ENCODE measurements around the gene SFSWAP. TPM values are rescaled to one million over a fixed set of nuclear protein-coding genes. Genes with fewer than 3 reads are reported as not detected.

Gene SFSWAP
- total and polyA plus RNA-seq, 2 of the 8 experiments (the other 6 are each of a cell fraction or from before 2014, with no cell fraction given) = 36.5 to 49.5 TPM

GRCh38 chr12:131793243-131794022 lies 82.5 kb downstream of the SFSWAP start:
- Histone ChIP-seq H3K36me3 (ENCODE audit: control insufficient read depth in 2 of 4, insufficient read depth in 4 of 4, low read length in 3 of 4) (peaks cover 0 to 24% (median 15%) of the 10 kb centered on the region in 4 experiments; a peak in 6 of 8 replicates), H3K4me3 (ENCODE audit: extremely low read depth in 1 of 4, insufficient read depth in 2 of 4, low read depth in 3 of 4, low read length in 4 of 4) (no peak overlapping the region), H3K14ac (ENCODE audit: insufficient read length) (no peak overlapping the region), H4K8ac (ENCODE audit: extremely low read depth, insufficient read depth, low read length) (no peak overlapping the region; the same call in 1 of the 2 replicates), H3K79me1 (ENCODE audit: low read depth, low read length) (no peaks in the 10 kb centered on the region), H2AFZ (ENCODE audit: low read length) (no peak overlapping the region), H2BK15ac (ENCODE audit: low read length) (no peak overlapping the region), H4K5ac (ENCODE audit: insufficient read length, low read depth, low read length) (no peak overlapping the region), H2AK5ac (ENCODE audit: low read depth, low read length) (no peak overlapping the region), H3K56ac (replicated peaks; ENCODE audit: insufficient read length, low read depth, low read length) (no peak overlapping the region), H3K4me1 (replicated peaks in 1 of 4; ENCODE audit: control insufficient read depth in 3 of 4, insufficient read depth in 4 of 4, low read length in 3 of 4) (peaks cover 0 to 17% (median 12%) of the 10 kb centered on the region in 4 experiments; a peak in 6 of 7 replicates), H3K27ac (ENCODE audit: low read depth, low read length) (no peak overlapping the region), H3K23ac (ENCODE audit: insufficient read length) (no peak overlapping the region), H2BK20ac (ENCODE audit: low read length) (no peak overlapping the region), H3K9ac (replicated peaks in 1 of 4; ENCODE audit: extremely low read depth in 1 of 4, low read depth in 3 of 4, low read length in 3 of 4) (no peak overlapping the region), H3K27me3 (replicated peaks in 1 of 4; ENCODE audit: control insufficient read depth in 3 of 4, extremely low read depth in 1 of 4, insufficient read depth in 3 of 4, low read length in 3 of 4) (no peaks in the 10 kb centered on the region), H2BK5ac (ENCODE audit: low read depth, low read length) (no peak overlapping the region), H3K4me2 (ENCODE audit: insufficient read depth in 1 of 2, low read depth in 2 of 2, low read length in 2 of 2) (no peak overlapping the region), H3K23me2 (ENCODE audit: low read depth, low read length) (no peaks in the 10 kb centered on the region), H3K18ac (ENCODE audit: extremely low read depth, low read length) (no peak overlapping the region), H3K9me3 (ENCODE audit: insufficient read depth in 2 of 2, low read depth in 1 of 2, low read length in 1 of 2) (no peaks in the 10 kb centered on the region), H2BK12ac (ENCODE audit: low read depth, low read length) (0 out of 2 replicates have a peak overlapping the region, but pooled peaks have one; percentile 39), H4K91ac (replicated peaks; ENCODE audit: insufficient read length, low read length) (no peak overlapping the region), H2BK120ac (replicated peaks; ENCODE audit: low read depth, low read length) (no peak overlapping the region), H3K79me2 (ENCODE audit: control insufficient read depth in 1 of 2, insufficient read depth in 2 of 2, low read length in 2 of 2) (no peaks in the 10 kb centered on the region), H3K4ac (replicated peaks; ENCODE audit: insufficient read length, low read depth, low read length) (no peak overlapping the region), H4K20me1 (replicated peaks in 1 of 2; ENCODE audit: control insufficient read depth in 1 of 2, insufficient read depth in 2 of 2, low read length in 2 of 2) (peaks cover 0 to 3% of the 10 kb centered on the region in 2 experiments)
- TF ChIP-seq TBP (IDR thresholded peaks at IDR 0.05; ENCODE audit: low read depth, low read length) (no peak), CHD1 (IDR thresholded peaks at IDR 0.05; ENCODE audit: low read depth, low read length) (no peak), POU5F1 (IDR thresholded peaks at IDR 0.05; ENCODE audit: low read depth, low read length) (no peak), TEAD4 (IDR thresholded peaks at IDR 0.05; ENCODE audit: low read depth, low read length) (no peak), RFX5 (IDR thresholded peaks at IDR 0.05; ENCODE audit: borderline replicate concordance, low read depth, low read length) (no peak), RAD21 (IDR thresholded peaks at IDR 0.05 in 1 of 2, conservative IDR thresholded peaks at IDR 0.05 in 1 of 2; ENCODE audit: low read depth in 2 of 2, low read length in 2 of 2) (no peak), YY1 (IDR thresholded peaks at IDR 0.05; ENCODE audit: low read depth, low read length) (no peak), SP1 (IDR thresholded peaks at IDR 0.05; ENCODE audit: low read depth, low read length) (no peak), SUZ12 (IDR thresholded peaks at IDR 0.05; ENCODE audit: low read length) (no peak), HDAC2 (IDR thresholded peaks at IDR 0.05; ENCODE audit: borderline replicate concordance in 1 of 2, low read depth in 2 of 2, low read length in 2 of 2) (no peak), RNF2 (IDR thresholded peaks at IDR 0.05; ENCODE audit: borderline replicate concordance, low read depth, low read length, missing control alignments, poor library complexity, severe bottlenecking) (no peak), CHD2 (IDR thresholded peaks at IDR 0.05; ENCODE audit: low read length) (no peak)
- CTCF ChIA-PET (ENCODE audit: partially characterized antibody) = interaction anchor here (1.2 kb wide), 1 partner anchor 18 kb away, joined by 5 read pairs; no protein-coding TSS in a partner anchor
- FAIRE-seq (no peak), DNase-seq (ENCODE audit: low read depth in 1 of 2, low spot score in 2 of 2) (no peak)
- WGBS, 2 experiments (ENCODE audit: extremely low coverage in 1 of 2, insufficient coverage in 1 of 2, insufficient read length in 1 of 2, insufficient replicate concordance in 2 of 2, low coverage in 1 of 2, low lambda C conversion rate in 2 of 2, missing lambda C conversion rate in 1 of 2) = 84% methylated on average over 19 of the region's 19 CpGs; no CpG with 5 or more reads in 1 of the 2 experiments
- POLR2A ChIA-PET (ENCODE audit: partially characterized antibody) = no interaction called here
